Activated naive CD8-positive, alpha-beta T cell treated with anti-CD3 and anti-CD28 coated beads, Interleukin-2, amount 50 U/mL, for 24 hours (primary cell): ENCODE data around the gene TSPAN9.

Experiments
- ATAC-seq: fragments of 150-1000 bp; cut with Tn5 transposase; one replicate; pipeline ENCODE4 v1.10.0; 2021
- DNase-seq: peaks from one replicate; pipeline ENCODE4 v3.0.0; 2021
- H3K27ac Mint-ChIP-seq: one replicate; pipeline ENCODE4 v1.8.0; 2021; ENCODE audit warnings: mild to moderate bottlenecking, mixed read lengths
- H3K27me3 Mint-ChIP-seq: one replicate; pipeline ENCODE4 v1.8.0; 2021; ENCODE audit warnings: mixed read lengths
- H3K36me3 Mint-ChIP-seq: one replicate; pipeline ENCODE4 v1.8.0; 2021; ENCODE audit warnings: low read depth, mixed read lengths
- H3K4me1 Mint-ChIP-seq: one replicate; pipeline ENCODE4 v1.8.0; 2021; ENCODE audit warnings: mixed read lengths
- H3K4me3 Mint-ChIP-seq: one replicate; pipeline ENCODE4 v1.8.0; 2021; ENCODE audit warnings: mild to moderate bottlenecking, moderate library complexity, mixed read lengths
- H3K9me3 Mint-ChIP-seq: one replicate; pipeline ENCODE4 v1.8.0; 2021; ENCODE audit warnings: mixed read lengths

The TSPAN9 gene

GRCh38 chr12:3076730-3077571 lies at the start of gene TSPAN9:
TSS of gene TSPAN9 (plus strand) at chr12:3077379. CDS start at chr12:3201194, 123,815 bp downstream.
- ATAC-seq, result peak; percentile 77

GRCh38 chr12:3028108-3028507 lies 49.1 kb upstream of the TSPAN9 start:
- Mint-ChIP-seq H3K4me1 (no peaks in the 10 kb centered on the region), H3K27ac (no peak overlapping the region), H3K9me3 (no peaks in the 10 kb centered on the region), H3K36me3 (no peaks in the 10 kb centered on the region), H3K4me3 (no peak overlapping the region), H3K27me3 (no peaks in the 10 kb centered on the region)
- DNase-seq (no peak), ATAC-seq (no peak)

More at GRCh38 chr12:3076730-3077571, at the start of gene TSPAN9:
- Mint-ChIP-seq H3K4me3 (peak within 1 kb of the TSS; percentile 72), H3K27me3 (peaks cover 19% of the 10 kb centered on the region), H3K4me1 (peaks cover 11% of the 10 kb centered on the region), H3K9me3 (no peaks in the 10 kb centered on the region), H3K27ac (peak within 1 kb of the TSS; percentile 27), H3K36me3 (no peaks in the 10 kb centered on the region)
- peak; percentile 73 for DNase-seq

GRCh38 chr12:3030821-3031429 lies 46.3 kb upstream of the TSPAN9 start:
- H3K27me3 Mint-ChIP-seq, result no peaks in the 10 kb centered on the region

GRCh38 chr12:3032161-3032560 lies 45.0 kb upstream of the TSPAN9 start:
- Mint-ChIP-seq H3K9me3 (no peaks in the 10 kb centered on the region), H3K27ac (no peak overlapping the region), H3K4me1 (no peaks in the 10 kb centered on the region), H3K27me3 (no peaks in the 10 kb centered on the region), H3K4me3 (no peak overlapping the region), H3K36me3 (no peaks in the 10 kb centered on the region)
- DNase-seq, result no peak
- ATAC-seq, result no peak

More at GRCh38 chr12:3030821-3031429, 46.3 kb upstream of the TSPAN9 start:
- Mint-ChIP-seq H3K4me3 (no peak overlapping the region), H3K36me3 (no peaks in the 10 kb centered on the region), H3K4me1 (no peaks in the 10 kb centered on the region), H3K9me3 (no peaks in the 10 kb centered on the region), H3K27ac (no peak overlapping the region)
- DNase-seq, result no peak
- ATAC-seq, result no peak

DNA sequence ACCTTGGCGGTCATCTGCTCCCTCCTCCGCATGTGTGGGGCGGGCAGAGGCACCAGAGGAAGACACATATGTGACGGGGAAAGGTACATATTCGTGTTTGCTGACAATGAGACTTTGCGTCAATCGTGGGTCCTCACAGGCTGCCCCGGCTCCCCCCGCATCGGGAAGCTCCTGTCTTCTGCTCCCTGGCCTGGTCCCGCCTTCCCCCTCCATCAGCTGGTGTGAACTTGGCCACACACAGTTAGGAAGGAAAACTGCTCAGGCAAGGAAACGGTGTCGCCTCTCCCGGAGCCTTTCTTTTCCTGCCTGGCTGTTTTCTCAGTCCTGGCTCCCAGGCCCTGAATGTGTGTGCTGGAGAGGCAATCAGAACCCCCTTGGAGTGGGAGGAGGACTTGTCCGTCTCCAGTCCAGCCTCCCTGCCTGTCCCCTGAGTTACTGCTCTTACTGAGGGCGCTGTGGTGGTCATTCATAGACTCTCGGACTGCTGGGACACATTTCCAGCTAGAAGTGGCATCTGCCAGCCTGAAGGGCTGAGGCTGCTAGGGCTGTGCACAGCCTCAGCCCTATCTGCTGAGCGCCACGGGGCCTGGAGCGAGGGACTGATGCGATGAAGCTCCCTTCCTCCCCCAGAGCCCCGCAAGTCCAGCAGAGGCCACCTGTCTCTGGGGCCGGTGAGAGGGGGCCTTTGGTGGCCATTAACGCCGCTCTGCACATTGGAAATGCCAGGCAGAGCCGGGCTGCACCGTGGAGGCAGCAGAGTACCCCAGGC lies 44.2 kb upstream of the TSPAN9 start:
- ATAC-seq, result no peak
- no peaks in the 10 kb centered on the region for H3K4me1 Mint-ChIP-seq
- H3K27me3 Mint-ChIP-seq, result no peaks in the 10 kb centered on the region
- H3K9me3 Mint-ChIP-seq, result no peaks in the 10 kb centered on the region
- no peak overlapping the region for H3K4me3 Mint-ChIP-seq
- H3K36me3 Mint-ChIP-seq, result no peaks in the 10 kb centered on the region
- no peak overlapping the region for H3K27ac Mint-ChIP-seq
- DNase-seq, result no peak

- H3K27ac Mint-ChIP-seq, result no peak overlapping the region
- no peaks in the 10 kb centered on the region for H3K27me3 Mint-ChIP-seq
- H3K9me3 Mint-ChIP-seq, result no peaks in the 10 kb centered on the region
- ATAC-seq, result no peak
- no peaks in the 10 kb centered on the region for H3K36me3 Mint-ChIP-seq
- no peak for DNase-seq
- H3K4me1 Mint-ChIP-seq, result no peaks in the 10 kb centered on the region
- H3K4me3 Mint-ChIP-seq, result no peak overlapping the region
Measured at GRCh38 chr12:3033539-3033867, 43.7 kb upstream of the TSPAN9 start.

- no peaks in the 10 kb centered on the region for H3K27me3 Mint-ChIP-seq
- ATAC-seq (peak; percentile 76), DNase-seq (peak; percentile 64)
- no peak overlapping the region for H3K4me3 Mint-ChIP-seq
- no peaks in the 10 kb centered on the region for H3K36me3 Mint-ChIP-seq
- no peaks in the 10 kb centered on the region for H3K9me3 Mint-ChIP-seq
- H3K4me1 Mint-ChIP-seq, result no peaks in the 10 kb centered on the region
- no peak overlapping the region for H3K27ac Mint-ChIP-seq
Measured at GRCh38 chr12:3034067-3034750, 43.0 kb upstream of the TSPAN9 start.

GRCh38 chr12:3035171-3035570 lies 42.0 kb upstream of the TSPAN9 start:
- no peak overlapping the region for H3K4me3 Mint-ChIP-seq
- H3K27me3 Mint-ChIP-seq, result no peaks in the 10 kb centered on the region
- H3K36me3 Mint-ChIP-seq, result no peaks in the 10 kb centered on the region
- no peaks in the 10 kb centered on the region for H3K4me1 Mint-ChIP-seq
- no peaks in the 10 kb centered on the region for H3K9me3 Mint-ChIP-seq
- ATAC-seq (no peak), DNase-seq (no peak)
- H3K27ac Mint-ChIP-seq, result no peak overlapping the region

GRCh38 chr12:3035815-3036702 lies 41.1 kb upstream of the TSPAN9 start:
- Mint-ChIP-seq H3K27me3 (no peaks in the 10 kb centered on the region), H3K36me3 (no peaks in the 10 kb centered on the region), H3K4me1 (no peaks in the 10 kb centered on the region), H3K27ac (no peak overlapping the region), H3K4me3 (no peak overlapping the region), H3K9me3 (no peaks in the 10 kb centered on the region)
- ATAC-seq (no peak), DNase-seq (no peak)

- Mint-ChIP-seq H3K27ac (no peak overlapping the region), H3K36me3 (no peaks in the 10 kb centered on the region), H3K4me3 (no peak overlapping the region), H3K4me1 (peaks cover 2% of the 10 kb centered on the region), H3K9me3 (no peaks in the 10 kb centered on the region), H3K27me3 (peaks cover 5% of the 10 kb centered on the region)
- ATAC-seq, result no peak
- no peak for DNase-seq
Measured at GRCh38 chr12:3036901-3037600, 40.1 kb upstream of the TSPAN9 start.

- no peak for DNase-seq
- peaks cover 2% of the 10 kb centered on the region for H3K4me1 Mint-ChIP-seq
- no peak overlapping the region for H3K4me3 Mint-ChIP-seq
- no peak overlapping the region for H3K27ac Mint-ChIP-seq
- ATAC-seq, result no peak
- no peaks in the 10 kb centered on the region for H3K9me3 Mint-ChIP-seq
- H3K27me3 Mint-ChIP-seq, result peaks cover 15% of the 10 kb centered on the region
- H3K36me3 Mint-ChIP-seq, result no peaks in the 10 kb centered on the region
Measured at GRCh38 chr12:3038166-3038565, 39.0 kb upstream of the TSPAN9 start.

DNA sequence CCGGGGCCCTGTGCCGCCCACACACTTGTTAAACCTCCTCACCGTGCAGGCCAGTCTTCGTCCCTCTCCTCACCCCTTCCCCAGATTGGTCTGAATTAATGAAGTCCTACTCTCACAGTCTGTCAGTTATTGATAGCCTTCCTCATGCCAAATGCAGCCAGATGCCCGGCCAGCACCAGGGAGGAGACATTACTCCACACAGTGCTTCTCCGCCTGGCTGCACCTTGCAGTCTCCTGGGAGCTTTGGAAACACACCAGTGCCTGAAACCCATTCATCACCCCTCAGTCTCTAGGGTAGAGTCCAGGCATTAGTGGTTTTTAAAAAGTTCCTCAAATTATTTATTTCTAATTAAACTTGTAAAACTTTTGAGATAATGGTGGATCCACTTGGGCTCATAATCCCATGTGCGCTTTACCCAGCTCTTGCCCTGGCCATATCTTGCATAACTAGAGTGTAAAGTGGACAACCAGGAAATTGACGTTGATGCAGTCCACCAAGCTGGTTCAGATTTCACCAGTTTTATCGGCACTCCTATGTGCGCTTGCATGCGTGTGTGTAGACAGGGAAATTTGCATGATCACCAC lies 38.2 kb upstream of the TSPAN9 start:
- Mint-ChIP-seq H3K27ac (no peak overlapping the region), H3K27me3 (peaks cover 22% of the 10 kb centered on the region), H3K36me3 (no peaks in the 10 kb centered on the region), H3K4me1 (peaks cover 2% of the 10 kb centered on the region), H3K4me3 (no peak overlapping the region), H3K9me3 (no peaks in the 10 kb centered on the region)
- ATAC-seq, result no peak
- no peak for DNase-seq

- peaks cover 22% of the 10 kb centered on the region for H3K27me3 Mint-ChIP-seq
- H3K9me3 Mint-ChIP-seq, result no peaks in the 10 kb centered on the region
- DNase-seq, result no peak
- no peaks in the 10 kb centered on the region for H3K36me3 Mint-ChIP-seq
- peaks cover 2% of the 10 kb centered on the region for H3K4me1 Mint-ChIP-seq
- no peak overlapping the region for H3K4me3 Mint-ChIP-seq
- H3K27ac Mint-ChIP-seq, result no peak overlapping the region
- ATAC-seq, result no peak
Measured at GRCh38 chr12:3040026-3040656, 37.0 kb upstream of the TSPAN9 start.
